Smooth muscle cell of the coronary artery (primary cell): ENCODE measurements around the gene FAM236D. TPM values are rescaled to one million over a fixed set of nuclear protein-coding genes. Genes with fewer than 3 reads are reported as not detected.

Experiments used
- total RNA-seq: library from RNA; depleted of rRNA; stranded (reverse); fragments of >200 nt; gene quantifications from 2 replicates; pipeline ENCODE4 v1.2.3, GENCODE V29; 2014; ENCODE audit warnings: low replicate concordance

FAM236D gene
- not detected in 2 replicates for total RNA-seq

DNA sequence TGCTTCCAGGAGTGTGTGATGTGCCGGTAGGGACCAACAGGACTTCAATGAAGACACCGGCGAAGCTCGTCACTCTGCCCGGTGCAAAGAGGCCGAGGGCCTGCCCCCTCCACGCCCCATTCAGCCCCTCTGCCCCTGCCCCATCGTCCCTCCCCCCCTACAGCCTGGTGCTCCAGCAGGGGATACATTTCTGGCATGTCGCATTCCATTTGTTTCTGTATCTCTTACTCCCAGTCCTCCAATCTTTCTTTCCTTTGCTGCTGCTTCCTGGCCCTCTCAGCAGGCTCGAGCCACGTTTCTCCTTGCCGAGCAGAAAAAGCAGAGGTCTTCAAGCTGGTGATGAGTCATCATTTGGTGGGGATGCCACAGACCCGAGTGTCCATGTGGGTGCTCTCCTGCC is at the start of gene FAM236D:
TSS of gene FAM236D (minus strand) at position 101 of the 400 bp plus-strand sequence. CDS start at position 1, 100 bp downstream.

GRCh38 chrX:72782560-72782959 is 25.4 kb downstream of the FAM236D start, which contains the start of gene FAM236B:
TSS of gene FAM236B (minus strand) at chrX:72782660. CDS start at chrX:72782560, 100 bp downstream.

GRCh38 chrX:72776653-72777466 is 31.1 kb downstream of the FAM236D start, which contains the start of gene DMRTC1B:
TSS of gene DMRTC1B (plus strand) at chrX:72776890. CDS start at chrX:72845136, 68,246 bp downstream.

Other genes with a start within 250 kb of the FAM236D start
- 33.7 and 35.0 TPM in 2 replicates for gene HDAC8, start 235.4 kb downstream of the FAM236D start, total RNA-seq
- gene PHKA1, start 93.9 kb downstream of the FAM236D start, total RNA-seq = 2.3 and 6.5 TPM in 2 replicates
- not detected in 2 replicates for gene DMRTC1B, start 31.3 kb downstream of the FAM236D start, total RNA-seq
- not detected in 2 replicates for gene FAM236B, start 25.6 kb downstream of the FAM236D start, total RNA-seq
- gene FAM236C, start 104.4 kb upstream of the FAM236D start, total RNA-seq = not detected in 2 replicates
- not detected in 2 replicates for gene FAM236A, start 130.0 kb upstream of the FAM236D start, total RNA-seq
- not detected in 2 replicates for gene DMRTC1, start 135.6 kb upstream of the FAM236D start, total RNA-seq
- not detected in 2 replicates for gene PABPC1L2B, start 194.7 kb upstream of the FAM236D start, total RNA-seq